ENCODE data around the gene ABCC11. TPM values are rescaled to one million over a fixed set of nuclear protein-coding genes. Genes with fewer than 3 reads are reported as not detected.

The ABCC11 gene
- total RNA-seq, 4 donors from 2014 or later, result 0.32 to 0.52 TPM; not detected in 2

DNA sequence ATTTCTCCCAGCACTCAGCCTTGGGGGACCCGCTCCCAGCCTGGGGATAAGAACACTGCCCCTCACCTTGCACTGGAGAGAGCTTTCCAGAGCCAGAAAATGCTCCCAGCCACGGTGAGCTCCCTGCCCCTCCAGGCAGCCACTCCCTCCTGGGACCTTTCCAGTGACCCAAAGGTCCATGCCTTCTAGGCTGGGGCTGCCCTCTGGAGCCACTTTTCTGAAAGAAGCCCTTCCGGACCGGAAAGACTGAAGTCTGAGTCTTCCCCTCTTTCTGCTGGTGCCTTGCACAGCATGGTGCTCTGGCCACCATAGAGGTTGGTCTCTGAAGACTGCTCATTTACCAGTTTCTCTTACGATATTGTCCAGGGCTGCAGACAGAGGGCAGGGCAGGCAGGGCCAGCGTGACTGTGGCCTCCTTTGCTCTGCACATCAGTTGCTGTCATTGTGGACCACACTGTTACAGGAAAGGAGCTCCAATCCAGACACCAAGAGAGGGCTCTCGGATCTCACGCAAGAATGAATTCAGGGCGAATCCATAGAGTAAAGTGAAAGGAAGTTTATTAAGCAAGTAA is 84.4 kb downstream of the ABCC11 start:
- no peak for TF ChIP-seq POLR2A (IDR thresholded peaks at IDR 0.05)
- TF ChIP-seq, protein P1, sequence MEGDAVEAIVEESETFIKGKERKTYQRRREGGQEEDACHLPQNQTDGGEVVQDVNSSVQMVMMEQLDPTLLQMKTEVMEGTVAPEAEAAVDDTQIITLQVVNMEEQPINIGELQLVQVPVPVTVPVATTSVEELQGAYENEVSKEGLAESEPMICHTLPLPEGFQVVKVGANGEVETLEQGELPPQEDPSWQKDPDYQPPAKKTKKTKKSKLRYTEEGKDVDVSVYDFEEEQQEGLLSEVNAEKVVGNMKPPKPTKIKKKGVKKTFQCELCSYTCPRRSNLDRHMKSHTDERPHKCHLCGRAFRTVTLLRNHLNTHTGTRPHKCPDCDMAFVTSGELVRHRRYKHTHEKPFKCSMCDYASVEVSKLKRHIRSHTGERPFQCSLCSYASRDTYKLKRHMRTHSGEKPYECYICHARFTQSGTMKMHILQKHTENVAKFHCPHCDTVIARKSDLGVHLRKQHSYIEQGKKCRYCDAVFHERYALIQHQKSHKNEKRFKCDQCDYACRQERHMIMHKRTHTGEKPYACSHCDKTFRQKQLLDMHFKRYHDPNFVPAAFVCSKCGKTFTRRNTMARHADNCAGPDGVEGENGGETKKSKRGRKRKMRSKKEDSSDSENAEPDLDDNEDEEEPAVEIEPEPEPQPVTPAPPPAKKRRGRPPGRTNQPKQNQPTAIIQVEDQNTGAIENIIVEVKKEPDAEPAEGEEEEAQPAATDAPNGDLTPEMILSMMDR (IDR thresholded peaks at IDR 0.05), result no peak
- WGBS, 2 donors, result 75 to 82% methylated on average over 9 of the region's 9 CpGs
- intact Hi-C loops (cut with DNase I; ENCODE audit: low total_unique reads), result no loop called here
- H3K4me3 ChIP-seq (ENCODE audit: low read depth, poor library complexity, severe bottlenecking), result no peak overlapping the region
- DNase-seq (ENCODE audit: low spot score in 2 of 2), result no peak

DNA sequence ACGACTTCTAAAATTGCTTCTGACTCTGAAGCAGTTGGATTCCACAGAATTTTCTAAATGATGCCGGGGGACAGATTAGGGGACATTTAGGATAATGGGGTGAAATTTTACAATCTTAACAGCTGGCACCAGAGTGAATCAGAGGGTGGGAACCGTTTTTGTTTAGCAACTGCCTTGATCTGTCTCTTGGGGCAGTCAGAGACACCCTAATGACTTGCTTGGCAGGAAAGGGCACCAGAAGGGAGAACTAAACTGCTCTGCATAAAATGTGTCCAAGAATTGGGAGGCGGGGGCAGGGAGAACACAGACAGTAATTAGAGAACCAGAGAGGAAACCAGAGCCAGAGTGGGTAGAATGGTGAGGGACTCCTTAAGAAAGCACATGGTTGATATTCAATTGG is 85.4 kb downstream of the ABCC11 start:
- intact Hi-C loops (cut with DNase I; ENCODE audit: low total_unique reads), result no loop called here
- DNase-seq (ENCODE audit: low spot score in 2 of 2), result no peak
- no peak for TF ChIP-seq POLR2A (IDR thresholded peaks at IDR 0.05)
- TF ChIP-seq, protein P1 (IDR thresholded peaks at IDR 0.05), result no peak
- WGBS, 2 donors, result 57 to 65% methylated on average over 4 of the region's 4 CpGs
- no peak overlapping the region for H3K4me3 ChIP-seq (ENCODE audit: low read depth, poor library complexity, severe bottlenecking)

GRCh38 chr16:48160575-48160974 is 86.8 kb downstream of the ABCC11 start:
- intact Hi-C loops (cut with DNase I; ENCODE audit: low total_unique reads), result no loop called here
- DNase-seq (ENCODE audit: low spot score in 2 of 2), result no peak
- no peak overlapping the region for H3K4me3 ChIP-seq (ENCODE audit: low read depth, poor library complexity, severe bottlenecking)
- TF ChIP-seq POLR2A (IDR thresholded peaks at IDR 0.05), result no peak
- TF ChIP-seq, protein P1 (IDR thresholded peaks at IDR 0.05), result no peak
- WGBS, 2 donors, result 76% methylated on average over 6 of the region's 6 CpGs

GRCh38 chr16:48158296-48158695 is 89.0 kb downstream of the ABCC11 start:
- 64 to 69% methylated on average over 4 of the region's 4 CpGs for WGBS, 2 donors
- H3K4me3 ChIP-seq (ENCODE audit: low read depth, poor library complexity, severe bottlenecking), result no peak overlapping the region
- DNase-seq (ENCODE audit: low spot score in 2 of 2), result no peak
- TF ChIP-seq POLR2A (IDR thresholded peaks at IDR 0.05), result no peak
- TF ChIP-seq, protein P1 (IDR thresholded peaks at IDR 0.05), result no peak
- intact Hi-C loops (cut with DNase I; ENCODE audit: low total_unique reads), result loop anchor here (5.0 to 10.0 kb wide), 2 partner anchors 1011 to 1123 kb away; no protein-coding TSS in a partner anchor

GRCh38 chr16:48157794-48158193 is 89.5 kb downstream of the ABCC11 start:
- WGBS, 2 donors, result 80 to 91% methylated on average over 4 of the region's 4 CpGs
- intact Hi-C loops (cut with DNase I; ENCODE audit: low total_unique reads), result loop anchor here (5.0 to 10.0 kb wide), 2 partner anchors 1010 to 1123 kb away; no protein-coding TSS in a partner anchor
- no peak overlapping the region for H3K4me3 ChIP-seq (ENCODE audit: low read depth, poor library complexity, severe bottlenecking)
- no peak for DNase-seq (ENCODE audit: low spot score in 2 of 2)
- no peak for TF ChIP-seq POLR2A (IDR thresholded peaks at IDR 0.05)
- TF ChIP-seq, protein P1 (IDR thresholded peaks at IDR 0.05), result no peak

DNA sequence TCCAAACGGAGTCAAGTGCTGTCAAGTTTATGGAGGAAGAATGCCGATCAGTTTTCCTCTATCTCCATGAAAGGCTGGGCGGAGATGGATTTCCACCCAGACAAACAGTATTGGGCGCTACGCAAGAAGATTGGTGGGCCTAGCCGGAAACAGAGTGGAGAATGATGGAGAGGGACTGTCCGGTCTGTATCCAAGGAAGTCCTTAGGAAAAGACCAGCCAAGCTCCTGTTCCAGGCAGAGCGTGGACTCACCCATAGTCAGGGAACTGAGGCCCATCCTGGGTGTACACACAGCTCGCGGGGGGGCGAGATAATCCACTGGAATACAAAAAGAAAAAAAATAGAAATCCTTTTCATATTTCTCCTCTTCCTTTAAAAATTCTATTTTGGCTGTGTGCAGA is 90.0 kb downstream of the ABCC11 start:
- whole genome bisulfite sequencing, 2 donors, result 81 to 86% methylated on average over 11 of the region's 11 CpGs
- no peak for TF ChIP-seq POLR2A (IDR thresholded peaks at IDR 0.05)
- TF ChIP-seq, protein P1 (IDR thresholded peaks at IDR 0.05), result no peak
- no peak for DNase-seq (ENCODE audit: low spot score in 2 of 2)
- no peak overlapping the region for H3K4me3 ChIP-seq (ENCODE audit: low read depth, poor library complexity, severe bottlenecking)
- intact Hi-C loops (cut with DNase I; ENCODE audit: low total_unique reads), result loop anchor here (5.0 to 10.0 kb wide), 2 partner anchors 1010 to 1123 kb away; no protein-coding TSS in a partner anchor

Data from lower leg skin (tissue), 4 donors.